Left ventricle myocardium inferior (tissue), 1 donor: ENCODE data around the gene BTAF1. TPM values are rescaled to one million over a fixed set of nuclear protein-coding genes. Genes with fewer than 3 reads are reported as not detected.

Experiments
- DNase-seq: peaks from one replicate; pipeline ENCODE4 v3.0.0-alpha.2; 2020
- H3K27ac ChIP-seq: fragments of 200-600 bp; replicated peaks from 2 replicates; pipeline ENCODE4 v1.8.0; 2021
- H3K27me3 ChIP-seq: fragments of 200-600 bp; 2 replicates; pipeline ENCODE4 v1.8.0; 2021; ENCODE audit warnings: low read depth
- H3K36me3 ChIP-seq: fragments of 200-600 bp; 2 replicates; pipeline ENCODE4 v1.8.0; 2021
- H3K4me1 ChIP-seq: fragments of 200-600 bp; 2 replicates; pipeline ENCODE4 v1.8.0; 2021
- H3K4me3 ChIP-seq: fragments of 200-600 bp; 2 replicates; pipeline ENCODE4 v1.8.0; 2021; ENCODE audit warnings: mild to moderate bottlenecking, moderate library complexity
- H3K9me3 ChIP-seq: fragments of 200-600 bp; replicated peaks from 2 replicates; pipeline ENCODE4 v1.8.0; 2021
- intact Hi-C: fragments of 100-400 bp; cut with micrococcal nuclease; formaldehyde crosslinking; loops from one replicate; pipeline ENCODE4 v1.11.0; 2022
- total RNA-seq: library from RNA; stranded (reverse); fragmentation: NEBNext Ultra II Directional; extraction: Animal tissue kit (Norgen Biotek cat#: 25700); gene quantifications from one replicate; pipeline ENCODE4 v1.2.1, GENCODE V29; 2021
- TF ChIP-seq, protein P1 (sequence below): fragments of 200-600 bp; IDR thresholded peaks from 2 replicates; pipeline ENCODE4 v1.8.0; 2021; ENCODE audit warnings: antibody characterized with exemption, mild to moderate bottlenecking, borderline replicate concordance
- donor health status: DM: no; HTN: yes; CAD: no; lungs with severe emphysema.

BTAF1 gene
- total RNA-seq, 1 donor from 2014 or later: 11.7 TPM

DNA sequence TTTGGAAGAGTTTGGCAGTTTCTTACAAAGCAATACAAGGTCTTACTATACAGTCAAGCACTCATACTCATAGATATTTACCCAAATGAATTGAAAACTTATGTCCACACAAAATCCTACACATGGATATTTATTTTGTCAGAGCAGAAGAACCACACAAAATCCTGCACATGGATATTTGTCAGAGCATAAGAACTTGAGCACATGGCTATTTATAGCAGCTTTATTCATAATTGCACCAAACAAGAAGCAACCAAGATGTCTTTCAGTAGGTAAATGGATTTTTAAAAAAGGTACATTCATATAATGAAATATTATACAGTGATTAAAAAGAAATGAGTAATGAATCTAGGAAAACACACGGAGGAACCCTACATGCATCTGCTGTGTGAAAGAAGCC lies 115.4 kb downstream of the BTAF1 start:
- H3K4me3 ChIP-seq: no peak overlapping the region
- no peaks in the 10 kb centered on the region for H3K4me1 ChIP-seq
- H3K27ac ChIP-seq: no peak overlapping the region
- TF ChIP-seq, protein P1, sequence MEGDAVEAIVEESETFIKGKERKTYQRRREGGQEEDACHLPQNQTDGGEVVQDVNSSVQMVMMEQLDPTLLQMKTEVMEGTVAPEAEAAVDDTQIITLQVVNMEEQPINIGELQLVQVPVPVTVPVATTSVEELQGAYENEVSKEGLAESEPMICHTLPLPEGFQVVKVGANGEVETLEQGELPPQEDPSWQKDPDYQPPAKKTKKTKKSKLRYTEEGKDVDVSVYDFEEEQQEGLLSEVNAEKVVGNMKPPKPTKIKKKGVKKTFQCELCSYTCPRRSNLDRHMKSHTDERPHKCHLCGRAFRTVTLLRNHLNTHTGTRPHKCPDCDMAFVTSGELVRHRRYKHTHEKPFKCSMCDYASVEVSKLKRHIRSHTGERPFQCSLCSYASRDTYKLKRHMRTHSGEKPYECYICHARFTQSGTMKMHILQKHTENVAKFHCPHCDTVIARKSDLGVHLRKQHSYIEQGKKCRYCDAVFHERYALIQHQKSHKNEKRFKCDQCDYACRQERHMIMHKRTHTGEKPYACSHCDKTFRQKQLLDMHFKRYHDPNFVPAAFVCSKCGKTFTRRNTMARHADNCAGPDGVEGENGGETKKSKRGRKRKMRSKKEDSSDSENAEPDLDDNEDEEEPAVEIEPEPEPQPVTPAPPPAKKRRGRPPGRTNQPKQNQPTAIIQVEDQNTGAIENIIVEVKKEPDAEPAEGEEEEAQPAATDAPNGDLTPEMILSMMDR: no peak
- no peak for DNase-seq
- H3K9me3 ChIP-seq: peaks cover 10% of the 10 kb centered on the region
- intact Hi-C loops: no loop called here
- H3K36me3 ChIP-seq: peaks cover 10% of the 10 kb centered on the region
- H3K27me3 ChIP-seq: no peaks in the 10 kb centered on the region

DNA sequence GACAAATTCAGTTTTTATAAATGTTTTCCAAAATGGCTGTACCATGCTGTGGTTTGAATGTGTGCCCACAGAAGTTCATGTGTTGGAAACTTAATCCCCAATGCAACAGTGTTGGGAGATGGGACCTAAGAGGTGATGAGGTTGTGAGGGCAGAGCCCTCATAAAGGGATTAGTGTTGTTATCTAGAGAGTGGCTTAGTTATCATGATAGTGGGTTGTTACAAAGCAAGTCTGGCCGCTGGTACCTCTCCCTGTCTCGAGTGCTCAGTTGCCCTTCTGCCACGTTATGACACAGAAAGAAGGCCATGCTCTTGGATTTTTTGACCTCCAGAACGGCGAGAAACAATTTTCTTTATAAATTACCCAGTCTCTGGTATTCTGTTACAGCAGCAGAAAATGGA lies 119.0 kb downstream of the BTAF1 start:
- Histone ChIP-seq H3K27ac (no peak overlapping the region), H3K27me3 (no peaks in the 10 kb centered on the region), H3K9me3 (no peaks in the 10 kb centered on the region), H3K4me3 (no peak overlapping the region), H3K36me3 (peaks cover 4% of the 10 kb centered on the region), H3K4me1 (no peaks in the 10 kb centered on the region)
- TF ChIP-seq, protein P1: no peak
- intact Hi-C loops: no loop called here
- no peak for DNase-seq

- Histone ChIP-seq H3K36me3 (peaks cover 4% of the 10 kb centered on the region), H3K4me3 (no peak overlapping the region), H3K9me3 (no peaks in the 10 kb centered on the region), H3K27ac (no peak overlapping the region), H3K4me1 (peaks cover 11% of the 10 kb centered on the region), H3K27me3 (no peaks in the 10 kb centered on the region)
- TF ChIP-seq, protein P1: no peak
- DNase-seq: no peak
- intact Hi-C loops: no loop called here
These were observed 122.1 kb downstream of the BTAF1 start for GRCh38 chr10:92045641-92046106.

GRCh38 chr10:92047215-92047614 lies 123.6 kb downstream of the BTAF1 start:
- no peak overlapping the region for H3K27ac ChIP-seq
- no peak overlapping the region for H3K4me3 ChIP-seq
- peaks cover 4% of the 10 kb centered on the region for H3K36me3 ChIP-seq
- intact Hi-C loops: no loop called here
- no peaks in the 10 kb centered on the region for H3K27me3 ChIP-seq
- H3K9me3 ChIP-seq: no peaks in the 10 kb centered on the region
- H3K4me1 ChIP-seq: peaks cover 20% of the 10 kb centered on the region
- TF ChIP-seq, protein P1: no peak
- no peak for DNase-seq

DNA sequence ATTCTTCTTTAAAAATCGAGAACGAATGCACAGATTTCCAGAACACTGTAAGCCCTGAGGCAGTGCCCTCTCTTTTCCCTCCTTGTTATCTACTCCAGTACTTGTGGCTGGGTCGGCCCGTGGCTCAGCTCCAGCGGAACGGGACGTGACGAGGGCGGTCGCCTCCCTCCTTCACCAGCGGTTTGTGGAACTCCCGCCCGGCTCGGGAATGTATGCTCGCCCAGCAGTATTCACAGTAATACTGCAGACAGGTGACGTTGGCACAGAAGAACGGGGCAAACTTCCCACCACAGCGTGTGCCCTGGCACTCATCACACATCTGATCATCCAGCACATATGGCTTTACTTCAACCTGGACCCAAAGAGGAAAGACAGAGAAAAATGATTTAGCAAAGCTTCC lies 128.5 kb downstream of the BTAF1 start:
- peak overlapping the region; percentile 79 for H3K27ac ChIP-seq

More for the DNA sequence above, 128.5 kb downstream of the BTAF1 start:
- TF ChIP-seq, protein P1: no peak
- DNase-seq: peak; percentile 81
- Histone ChIP-seq H3K9me3 (no peaks in the 10 kb centered on the region), H3K36me3 (peaks cover 4% of the 10 kb centered on the region), H3K4me3 (peak overlapping the region; percentile 20), H3K27me3 (no peaks in the 10 kb centered on the region), H3K4me1 (peaks cover 22% of the 10 kb centered on the region)
- intact Hi-C loops: no loop called here
